GM18909 (cell line): Measurements from ENCODE around the gene ATP23.

ENCODE experiments used
- ATAC-seq: cut with Tn5 transposase; IDR thresholded peaks from one replicate; pipeline ENCODE4 v1.9.1; 2021; ENCODE audit warnings: mild to moderate bottlenecking; ENCODE audit not compliant: unreplicated experiment, poor library complexity

ATP23 gene

GRCh38 chr12:57965766-57966165, 24.4 kb downstream of the ATP23 start:
- ATAC-seq: no peak

GRCh38 chr12:57966536-57966935, 25.2 kb downstream of the ATP23 start:
- ATAC-seq: no peak

- no peak for ATAC-seq
These were observed 41.9 kb downstream of the ATP23 start for GRCh38 chr12:57983146-57983857.

- ATAC-seq: no peak
These were observed 42.6 kb downstream of the ATP23 start for GRCh38 chr12:57983858-57984505.

DNA sequence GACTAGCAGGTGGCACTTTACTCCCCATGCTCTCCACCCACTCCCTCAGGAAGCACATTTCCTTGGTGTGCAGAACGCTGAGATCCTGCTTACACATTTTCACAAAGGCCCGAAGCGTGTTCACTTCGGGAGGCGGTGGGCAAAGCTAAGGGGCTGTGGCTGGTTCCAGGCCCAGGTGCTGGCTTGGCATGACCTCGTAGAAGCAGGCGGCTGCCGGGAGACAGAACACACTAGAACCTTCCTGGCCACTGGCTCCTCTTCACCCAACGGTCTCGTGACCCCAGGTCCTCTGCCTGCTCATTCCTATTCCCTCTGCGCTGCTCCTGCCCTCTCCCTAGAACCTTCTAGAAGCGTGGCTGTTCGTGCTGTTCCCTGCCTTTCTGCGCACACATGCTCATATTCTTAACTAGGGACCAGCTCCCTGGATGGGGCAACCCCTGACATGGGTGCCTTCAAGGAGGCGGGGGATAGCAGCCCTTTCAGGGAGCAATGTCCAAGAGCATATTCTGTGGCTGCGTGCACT, 43.3 kb downstream of the ATP23 start:
- ATAC-seq: no peak

GRCh38 chr12:57985685-57986084, 44.3 kb downstream of the ATP23 start:
- ATAC-seq: no peak

- ATAC-seq: no peak
These were observed 48.5 kb downstream of the ATP23 start for GRCh38 chr12:57989838-57990237.

DNA sequence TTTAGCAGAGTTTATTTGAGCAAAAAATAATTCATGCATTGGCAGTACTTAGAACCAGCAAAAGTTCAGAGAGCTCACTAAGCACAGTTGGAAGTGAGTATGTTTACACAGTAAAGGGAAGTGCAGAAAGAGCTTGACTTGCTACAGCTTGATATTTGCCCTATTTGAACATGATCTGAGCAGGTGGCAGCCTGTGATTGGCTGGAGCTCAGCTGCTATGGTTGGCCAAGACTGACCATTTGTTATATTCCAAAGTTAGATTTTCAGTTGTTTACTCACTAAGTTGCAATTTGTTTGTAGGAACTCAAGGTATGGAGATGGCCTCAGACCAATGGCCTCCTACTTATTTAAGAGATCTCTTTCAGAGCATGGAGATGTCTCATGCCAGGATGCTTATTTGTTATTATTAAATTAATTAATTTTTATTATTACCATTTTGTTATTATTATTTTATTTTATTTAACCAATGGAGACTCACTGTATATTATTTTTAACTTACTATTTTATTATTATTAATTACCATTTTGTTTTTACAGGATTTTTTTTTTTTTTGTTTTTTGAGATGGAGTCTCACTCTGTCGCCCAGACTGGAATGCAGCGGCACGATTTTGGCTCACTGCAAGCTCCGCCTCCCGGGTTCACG, 49.0 kb downstream of the ATP23 start:
- ATAC-seq: no peak

DNA sequence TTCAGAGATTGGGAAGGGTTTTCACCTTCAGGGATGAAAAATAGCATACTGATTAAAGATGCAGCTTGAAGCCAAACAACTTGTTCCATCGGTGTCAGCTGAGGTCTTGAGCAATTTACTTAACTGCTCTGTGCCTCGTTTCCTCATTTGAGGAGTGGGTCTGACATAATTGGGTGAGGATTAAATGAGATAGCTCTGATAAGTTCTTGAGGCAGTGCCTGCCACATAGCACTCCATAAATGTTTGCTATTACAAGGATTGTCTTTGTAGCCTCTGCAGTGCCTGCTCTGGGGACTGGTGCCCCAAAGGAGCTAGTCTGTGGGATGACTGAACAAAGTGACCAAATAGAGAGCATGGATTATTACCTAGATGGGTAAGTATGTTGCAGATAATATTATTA, 50.6 kb downstream of the ATP23 start:
- ATAC-seq: no peak

- ATAC-seq: no peak
These were observed 51.7 kb downstream of the ATP23 start for GRCh38 chr12:57993030-57993429.

DNA sequence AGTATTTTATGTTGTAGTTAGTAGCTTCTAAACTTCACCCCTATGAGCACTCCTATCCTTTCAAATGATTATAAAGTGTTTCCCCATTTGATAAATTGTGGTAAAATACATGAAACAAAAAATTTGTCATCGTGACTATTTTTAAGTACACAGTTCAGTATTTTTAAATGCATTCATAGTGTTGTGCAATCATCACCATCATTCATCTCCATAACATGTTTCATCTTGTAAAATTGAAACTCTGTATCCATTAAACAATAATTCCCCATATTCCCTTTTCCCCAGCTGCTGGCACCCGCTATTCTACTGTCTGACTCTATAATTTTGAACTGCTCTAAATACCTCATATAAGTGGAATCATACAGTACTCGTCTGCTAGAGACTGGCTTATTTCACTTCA, 52.5 kb downstream of the ATP23 start:
- ATAC-seq: no peak

DNA sequence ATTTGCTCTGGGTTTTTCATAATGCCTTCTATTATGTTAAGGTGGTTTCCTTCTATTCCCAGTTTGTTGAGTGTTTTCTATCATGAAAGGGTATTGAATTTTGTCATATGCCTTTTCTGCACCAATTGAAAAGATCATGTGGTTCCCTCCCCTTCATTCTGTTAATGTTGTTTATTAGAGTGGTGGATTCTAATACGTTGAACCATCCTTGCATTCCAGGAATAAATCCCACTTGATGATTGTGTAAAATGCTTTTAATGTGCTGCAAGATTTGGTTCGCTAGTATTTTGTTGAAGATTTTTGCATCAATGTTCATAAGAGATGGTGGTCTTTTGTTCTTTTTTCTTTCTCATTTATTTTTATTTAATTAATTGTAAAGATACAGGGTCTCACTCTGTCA, 55.2 kb downstream of the ATP23 start:
- no peak for ATAC-seq

- no peak for ATAC-seq
These were observed 56.9 kb downstream of the ATP23 start for GRCh38 chr12:57998251-57998650.

DNA sequence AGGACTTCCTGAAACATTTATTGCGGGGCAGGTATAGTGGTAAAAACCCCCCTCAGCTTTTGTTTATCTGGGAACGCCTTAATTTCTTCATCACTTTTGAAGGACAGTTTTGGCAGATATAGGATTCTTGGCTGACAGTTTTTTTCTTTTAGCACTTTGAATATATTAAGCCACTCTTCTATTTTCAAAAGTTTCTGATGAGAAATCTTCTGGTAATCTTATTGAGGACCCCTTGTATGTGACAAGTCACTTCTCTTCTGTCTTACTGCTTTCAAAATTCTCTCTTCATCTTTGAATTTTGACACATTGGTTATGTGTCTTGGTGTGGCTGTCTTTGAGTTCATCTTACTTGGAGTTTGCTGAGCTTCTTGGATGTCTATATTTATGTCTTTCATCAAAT, 59.1 kb downstream of the ATP23 start:
- no peak for ATAC-seq

GRCh38 chr12:58007875-58008274, 66.5 kb downstream of the ATP23 start:
- no peak for ATAC-seq

DNA sequence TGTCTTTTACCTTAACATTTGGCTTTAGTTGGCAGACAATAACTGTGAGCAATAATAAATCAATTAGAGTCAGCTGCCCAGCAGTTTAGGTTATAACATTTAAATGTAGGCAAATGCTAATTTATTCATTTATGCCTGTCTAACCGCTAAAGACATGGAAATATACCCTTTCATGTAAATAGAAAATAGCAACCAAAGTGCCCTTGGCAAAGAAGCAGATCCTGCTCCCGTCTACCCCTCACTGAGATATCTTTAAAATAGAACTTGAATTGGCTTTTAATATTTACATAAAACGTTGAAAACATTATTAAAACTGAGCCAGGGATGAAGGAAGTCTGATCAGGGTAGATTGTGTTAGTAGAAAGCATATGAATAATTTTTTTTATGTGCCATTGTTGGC, 67.3 kb downstream of the ATP23 start:
- ATAC-seq: no peak
